ENCODE measurements around the gene CD83.

Gene CD83

GRCh38 chr6:14151773-14152172 is 34.2 kb downstream of the CD83 start:
- Histone ChIP-seq H2AFZ (no peak overlapping the region), H3K9ac (no peak overlapping the region), H3K79me2 (no peaks in the 10 kb centered on the region), H3K27ac (no peak overlapping the region), H3K36me3 (ENCODE audit: control insufficient read depth, insufficient read depth, low read length) (no peaks in the 10 kb centered on the region), H3K4me2 (ENCODE audit: low read length) (no peak overlapping the region), H3K9me3 (ENCODE audit: control insufficient read depth, low read length) (no peaks in the 10 kb centered on the region), H3K27me3 (ENCODE audit: control insufficient read depth, insufficient read depth, low read length) (no peaks in the 10 kb centered on the region), H3K4me3 (ENCODE audit: low read depth, low read length) (no peak overlapping the region), H3K4me1 (no peaks in the 10 kb centered on the region)
- TF ChIP-seq CTCF (IDR thresholded peaks at IDR 0.05), result no peak

- no peak overlapping the region for H3K4me2 ChIP-seq (ENCODE audit: low read length)
Observed at GRCh38 chr6:14153228-14153627, 35.7 kb downstream of the CD83 start.

GRCh38 chr6:14159090-14159489 is 41.5 kb downstream of the CD83 start:
- no peaks in the 10 kb centered on the region for H3K27me3 ChIP-seq (ENCODE audit: control insufficient read depth, insufficient read depth, low read length)
- H3K36me3 ChIP-seq (ENCODE audit: control insufficient read depth, insufficient read depth, low read length), result no peaks in the 10 kb centered on the region
- no peak overlapping the region for H3K9ac ChIP-seq
- no peaks in the 10 kb centered on the region for H3K9me3 ChIP-seq (ENCODE audit: control insufficient read depth, low read length)
- no peak overlapping the region for H2AFZ ChIP-seq
- no peaks in the 10 kb centered on the region for H3K4me1 ChIP-seq
- H3K79me2 ChIP-seq, result no peaks in the 10 kb centered on the region
- H3K4me3 ChIP-seq (ENCODE audit: low read depth, low read length), result no peak overlapping the region
- no peak overlapping the region for H3K27ac ChIP-seq
- no peak for TF ChIP-seq CTCF (IDR thresholded peaks at IDR 0.05)
- no peak overlapping the region for H3K4me2 ChIP-seq (ENCODE audit: low read length)

More at GRCh38 chr6:14153228-14153627, 35.7 kb downstream of the CD83 start:
- Histone ChIP-seq H3K4me1 (no peaks in the 10 kb centered on the region), H3K9me3 (ENCODE audit: control insufficient read depth, low read length) (no peaks in the 10 kb centered on the region), H2AFZ (no peak overlapping the region), H3K27me3 (ENCODE audit: control insufficient read depth, insufficient read depth, low read length) (no peaks in the 10 kb centered on the region), H3K9ac (no peak overlapping the region), H3K27ac (no peak overlapping the region), H3K79me2 (no peaks in the 10 kb centered on the region), H3K36me3 (ENCODE audit: control insufficient read depth, insufficient read depth, low read length) (no peaks in the 10 kb centered on the region), H3K4me3 (ENCODE audit: low read depth, low read length) (no peak overlapping the region)
- TF ChIP-seq CTCF (IDR thresholded peaks at IDR 0.05), result no peak

GRCh38 chr6:14162826-14163225 is 45.3 kb downstream of the CD83 start:
- no peaks in the 10 kb centered on the region for H3K27me3 ChIP-seq (ENCODE audit: control insufficient read depth, insufficient read depth, low read length)
- no peak overlapping the region for H3K4me2 ChIP-seq (ENCODE audit: low read length)
- H3K36me3 ChIP-seq (ENCODE audit: control insufficient read depth, insufficient read depth, low read length), result no peaks in the 10 kb centered on the region
- no peak for TF ChIP-seq CTCF (IDR thresholded peaks at IDR 0.05)
- H3K79me2 ChIP-seq, result no peaks in the 10 kb centered on the region
- H3K4me3 ChIP-seq (ENCODE audit: low read depth, low read length), result no peak overlapping the region
- H3K9me3 ChIP-seq (ENCODE audit: control insufficient read depth, low read length), result no peaks in the 10 kb centered on the region
- no peaks in the 10 kb centered on the region for H3K4me1 ChIP-seq
- H3K9ac ChIP-seq, result no peak overlapping the region
- H2AFZ ChIP-seq, result no peak overlapping the region
- H3K27ac ChIP-seq, result no peak overlapping the region

GRCh38 chr6:14165091-14165490 is 47.5 kb downstream of the CD83 start:
- no peak overlapping the region for H3K4me2 ChIP-seq (ENCODE audit: low read length)
- H3K36me3 ChIP-seq (ENCODE audit: control insufficient read depth, insufficient read depth, low read length), result no peaks in the 10 kb centered on the region
- H3K79me2 ChIP-seq, result no peaks in the 10 kb centered on the region
- H3K4me1 ChIP-seq, result no peaks in the 10 kb centered on the region
- TF ChIP-seq CTCF (IDR thresholded peaks at IDR 0.05), result no peak
- no peaks in the 10 kb centered on the region for H3K27me3 ChIP-seq (ENCODE audit: control insufficient read depth, insufficient read depth, low read length)
- H2AFZ ChIP-seq, result no peak overlapping the region
- no peak overlapping the region for H3K9ac ChIP-seq
- H3K27ac ChIP-seq, result no peak overlapping the region
- H3K4me3 ChIP-seq (ENCODE audit: low read depth, low read length), result no peak overlapping the region
- no peaks in the 10 kb centered on the region for H3K9me3 ChIP-seq (ENCODE audit: control insufficient read depth, low read length)
